PFSK-1 (cell line): ENCODE results near the gene PET100.

ENCODE experiments used
- FOXP2 ChIP-seq: optimal IDR thresholded peaks from 2 replicates; pipeline ENCODE3; 2011; ENCODE audit warnings: borderline replicate concordance, control low read depth, inconsistent platforms; ENCODE audit not compliant: insufficient read depth; ENCODE audit errors: extremely low read length, extremely low read depth
- POLR2AphosphoS5 ChIP-seq: IDR thresholded peaks from 2 replicates; pipeline ENCODE4 v1.6.1; 2012; ENCODE audit warnings: low read depth, mild to moderate bottlenecking, control low read depth, low read length, moderate library complexity
- SIN3A ChIP-seq: IDR thresholded peaks from 2 replicates; pipeline ENCODE4 v1.6.1; 2012; ENCODE audit warnings: mild to moderate bottlenecking, low read length, moderate library complexity, borderline replicate concordance; ENCODE audit not compliant: insufficient read depth
- TAF1 ChIP-seq: IDR thresholded peaks from 2 replicates; pipeline ENCODE4 v1.6.1; 2012; ENCODE audit warnings: low read length, control low read depth, borderline replicate concordance; ENCODE audit not compliant: insufficient read depth
- TF ChIP-seq, protein P1 (sequence below), 2 experiments: IDR thresholded peaks; 2 replicates each; pipeline versions ENCODE4 v1.6.1 to v1.8.0; 2011 to 2012; ENCODE audit warnings: low read depth in 2 of 2, low read length in 2 of 2, control low read depth in 1 of 2, inconsistent platforms in 1 of 2, mild to moderate bottlenecking in 1 of 2, moderate library complexity in 1 of 2; ENCODE audit not compliant: insufficient read depth in 1 of 2

Gene PET100

DNA sequence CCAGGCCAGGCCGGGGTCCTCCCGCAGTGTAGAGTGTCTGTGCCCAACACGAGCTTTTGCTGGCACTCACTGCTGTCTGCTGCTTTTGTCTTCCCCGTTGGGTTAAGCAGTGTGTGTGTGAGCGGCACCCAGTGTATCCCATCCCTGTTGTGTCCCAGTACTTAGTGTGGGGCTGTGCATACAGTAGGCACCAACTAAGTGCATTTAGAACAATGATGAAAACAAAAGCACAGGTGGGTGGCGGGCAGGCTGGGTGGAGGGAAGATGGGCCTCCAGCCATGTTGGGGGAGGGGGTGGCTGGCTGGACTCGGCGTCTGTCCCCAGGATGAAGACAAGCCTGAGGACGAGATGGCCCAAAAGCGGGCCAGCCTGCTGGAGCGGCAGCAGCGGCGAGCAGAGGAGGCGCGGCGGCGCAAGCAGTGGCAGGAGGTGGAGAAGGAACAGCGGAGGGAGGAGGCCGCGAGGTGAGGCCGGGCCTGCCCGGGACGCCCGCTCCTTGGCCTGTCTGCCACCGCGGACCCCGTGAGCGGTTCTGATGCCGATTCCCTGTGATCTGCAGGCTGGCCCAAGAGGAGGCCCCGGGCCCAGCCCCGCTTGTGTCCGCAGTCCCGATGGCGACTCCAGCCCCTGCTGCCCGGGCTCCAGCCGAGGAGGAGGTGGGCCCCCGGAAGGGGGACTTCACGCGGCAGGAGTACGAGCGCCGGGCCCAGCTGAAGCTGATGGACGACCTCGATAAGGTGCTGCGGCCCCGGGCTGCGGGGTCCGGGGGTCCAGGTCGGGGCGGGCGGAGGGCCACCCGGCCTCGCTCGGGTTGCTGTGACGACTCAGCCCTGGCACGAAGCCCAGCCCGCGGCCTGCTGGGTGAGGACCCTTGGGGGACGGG, 14.5 kb upstream of the PET100 start:
- TF ChIP-seq, protein P1, sequence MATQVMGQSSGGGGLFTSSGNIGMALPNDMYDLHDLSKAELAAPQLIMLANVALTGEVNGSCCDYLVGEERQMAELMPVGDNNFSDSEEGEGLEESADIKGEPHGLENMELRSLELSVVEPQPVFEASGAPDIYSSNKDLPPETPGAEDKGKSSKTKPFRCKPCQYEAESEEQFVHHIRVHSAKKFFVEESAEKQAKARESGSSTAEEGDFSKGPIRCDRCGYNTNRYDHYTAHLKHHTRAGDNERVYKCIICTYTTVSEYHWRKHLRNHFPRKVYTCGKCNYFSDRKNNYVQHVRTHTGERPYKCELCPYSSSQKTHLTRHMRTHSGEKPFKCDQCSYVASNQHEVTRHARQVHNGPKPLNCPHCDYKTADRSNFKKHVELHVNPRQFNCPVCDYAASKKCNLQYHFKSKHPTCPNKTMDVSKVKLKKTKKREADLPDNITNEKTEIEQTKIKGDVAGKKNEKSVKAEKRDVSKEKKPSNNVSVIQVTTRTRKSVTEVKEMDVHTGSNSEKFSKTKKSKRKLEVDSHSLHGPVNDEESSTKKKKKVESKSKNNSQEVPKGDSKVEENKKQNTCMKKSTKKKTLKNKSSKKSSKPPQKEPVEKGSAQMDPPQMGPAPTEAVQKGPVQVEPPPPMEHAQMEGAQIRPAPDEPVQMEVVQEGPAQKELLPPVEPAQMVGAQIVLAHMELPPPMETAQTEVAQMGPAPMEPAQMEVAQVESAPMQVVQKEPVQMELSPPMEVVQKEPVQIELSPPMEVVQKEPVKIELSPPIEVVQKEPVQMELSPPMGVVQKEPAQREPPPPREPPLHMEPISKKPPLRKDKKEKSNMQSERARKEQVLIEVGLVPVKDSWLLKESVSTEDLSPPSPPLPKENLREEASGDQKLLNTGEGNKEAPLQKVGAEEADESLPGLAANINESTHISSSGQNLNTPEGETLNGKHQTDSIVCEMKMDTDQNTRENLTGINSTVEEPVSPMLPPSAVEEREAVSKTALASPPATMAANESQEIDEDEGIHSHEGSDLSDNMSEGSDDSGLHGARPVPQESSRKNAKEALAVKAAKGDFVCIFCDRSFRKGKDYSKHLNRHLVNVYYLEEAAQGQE (IDR thresholded peaks at IDR 0.05; ENCODE audit: insufficient read depth in 1 of 2, low read depth in 2 of 2, low read length in 2 of 2), result no peak
- TF ChIP-seq POLR2AphosphoS5 (no peak), TAF1 (no peak), SIN3A (no peak), FOXP2 (no peak)

DNA sequence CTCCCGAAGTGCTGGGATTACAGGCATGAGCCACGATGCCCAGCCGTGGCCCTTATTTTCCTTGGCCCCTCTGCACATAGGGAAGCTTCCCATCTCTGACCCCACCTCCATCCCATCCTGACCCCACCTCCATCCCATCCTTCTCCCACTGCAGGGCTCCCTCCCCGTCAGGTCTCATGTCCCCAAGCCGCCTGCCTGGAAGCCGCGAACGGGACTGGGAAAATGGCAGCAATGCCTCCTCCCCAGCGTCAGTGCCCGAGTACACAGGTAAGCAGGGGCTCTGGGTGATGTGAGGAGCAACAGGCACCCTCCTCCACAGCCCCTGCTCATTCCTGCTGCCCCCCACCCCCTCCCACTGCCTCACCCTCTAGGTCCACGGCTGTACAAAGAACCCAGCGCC, 12.4 kb upstream of the PET100 start:
- TF ChIP-seq POLR2AphosphoS5, result no peak

DNA sequence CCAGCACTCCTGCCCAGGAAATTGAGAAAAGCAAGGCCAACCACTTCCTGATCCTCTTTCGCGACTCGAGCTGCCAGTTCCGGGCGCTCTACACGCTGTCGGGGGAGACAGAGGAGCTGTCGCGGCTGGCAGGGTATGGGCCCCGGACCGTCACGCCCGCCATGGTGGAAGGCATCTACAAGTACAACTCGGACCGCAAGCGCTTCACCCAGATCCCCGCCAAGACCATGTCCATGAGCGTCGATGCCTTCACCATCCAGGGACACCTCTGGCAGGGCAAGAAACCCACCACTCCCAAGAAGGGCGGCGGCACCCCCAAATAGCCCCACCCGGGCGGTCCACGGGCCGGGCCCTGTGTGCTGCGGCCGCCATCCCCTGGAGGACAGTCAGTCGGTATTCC, 11.9 kb upstream of the PET100 start:
- TF ChIP-seq POLR2AphosphoS5 (no peak), SIN3A (no peak), TAF1 (no peak), FOXP2 (no peak)
- TF ChIP-seq, protein P1 (IDR thresholded peaks at IDR 0.05; ENCODE audit: insufficient read depth in 1 of 2, low read depth in 2 of 2, low read length in 2 of 2), result no peak

DNA sequence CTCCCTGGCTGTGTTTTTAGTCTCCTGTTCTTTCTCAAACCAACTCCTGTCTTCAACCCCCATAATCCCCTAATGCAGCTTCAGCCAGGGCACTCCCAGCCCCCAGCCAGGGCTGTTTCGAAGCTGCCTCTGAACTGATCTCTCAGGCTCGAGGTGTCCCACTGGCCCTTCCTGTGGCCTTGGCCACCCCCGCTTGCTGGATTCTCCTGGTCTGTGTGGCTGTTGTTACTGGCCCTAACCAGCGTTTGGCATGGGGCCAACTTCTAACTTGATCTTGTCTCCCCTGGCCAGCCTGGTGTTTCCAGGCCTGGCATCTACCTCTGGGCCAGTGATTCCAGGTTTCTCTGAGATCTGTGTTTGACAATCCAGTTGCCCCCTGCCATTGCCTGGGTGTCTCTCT, 11.2 kb upstream of the PET100 start:
- TF ChIP-seq SIN3A, result no peak
- TF ChIP-seq POLR2AphosphoS5, result no peak
- no peak for TF ChIP-seq TAF1
- no peak for TF ChIP-seq FOXP2
- TF ChIP-seq, protein P1 (IDR thresholded peaks at IDR 0.05; ENCODE audit: insufficient read depth in 1 of 2, low read depth in 2 of 2, low read length in 2 of 2), result no peak

DNA sequence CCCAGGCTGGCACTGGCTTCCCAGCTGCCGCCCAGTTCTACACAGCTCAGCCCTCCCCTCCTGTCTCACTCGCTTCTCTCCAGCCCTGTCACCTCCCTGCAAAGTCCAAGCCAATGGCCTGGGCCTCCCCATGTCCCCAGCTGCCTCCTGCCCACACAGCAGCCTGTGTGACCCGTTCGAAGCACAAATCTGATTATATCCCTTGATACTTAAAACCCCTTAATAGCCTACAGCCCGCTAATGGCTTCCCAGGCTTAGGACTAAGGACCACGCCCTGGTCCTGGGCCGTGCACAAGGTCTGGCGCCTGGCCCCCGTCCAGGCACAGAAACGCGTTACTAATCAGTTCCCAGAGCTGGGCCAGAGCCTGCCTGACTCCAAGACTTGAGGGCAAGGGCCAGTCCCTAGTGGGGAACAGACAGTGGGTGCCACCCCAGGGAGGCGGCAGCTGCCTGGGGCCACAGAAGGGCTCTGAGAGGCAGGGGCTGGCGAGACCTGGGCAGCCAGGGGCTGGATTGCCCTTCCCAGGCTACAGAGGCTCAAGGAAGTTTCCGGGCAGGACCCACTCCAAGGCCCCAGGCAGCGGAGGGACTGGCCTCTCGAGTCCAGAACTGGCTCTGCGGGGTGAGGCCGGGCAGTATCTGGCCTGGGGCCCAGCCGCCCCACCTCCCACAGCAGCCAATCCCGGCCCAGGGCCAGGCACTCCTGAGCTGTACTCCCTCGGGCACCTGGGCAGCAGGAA, 10.7 kb upstream of the PET100 start:
- TF ChIP-seq TAF1 (no peak), SIN3A (no peak), POLR2AphosphoS5 (no peak), FOXP2 (no peak)
- TF ChIP-seq, protein P1 (IDR thresholded peaks at IDR 0.05; ENCODE audit: insufficient read depth in 1 of 2, low read depth in 2 of 2, low read length in 2 of 2), result no peak
